ENCODE measurements around the gene CUL1. TPM values are rescaled to one million over a fixed set of nuclear protein-coding genes. Genes with fewer than 3 reads are reported as not detected.

CUL1 gene
- total RNA-seq (10 to 100 TPM; 39.0 to 68.7 (median 53.6) TPM), polyA plus RNA-seq (10 to 100 TPM; 41.7 to 74.0 TPM), total RNA-seq (123 reads per million, percentile 88 among the genes with 10 or more reads in this experiment)

- H3K27ac ChIP-seq (ENCODE audit: low read depth, low read length): peak within 1 kb of the TSS; percentile 93
- H3K9me3 ChIP-seq (ENCODE audit: control insufficient read depth in 2 of 3, low read length in 3 of 3): no peaks in the 10 kb centered on the region
- H3K4me3 ChIP-seq (ENCODE audit: low read length): peak within 1 kb of the TSS; percentile 80
- Mint-ChIP-seq H3K27ac (peak within 1 kb of the TSS; percentile 87 to 99 (median 93)), H3K36me3 (peaks cover 0 to 9% (median 0%) of the 10 kb centered on the region in 5 donors), H3K9me3 (no peaks in the 10 kb centered on the region), H3K4me3 (peak within 1 kb of the TSS; percentile 85 to 99 (median 93)), H3K27me3 (no peaks in the 10 kb centered on the region), H3K4me1 (peaks cover 41 to 53% (median 52%) of the 10 kb centered on the region in 7 donors)
- peak; percentile 89 for ATAC-seq
- DNase-seq: peak; percentile 74 to 85 (median 81)
- POLR2A ChIA-PET: interaction anchor here (0.6 to 3.3 kb wide), 21 partner anchors 8 to 762 kb away, joined by 3 to 17 read pairs (median 4); partner anchors contain the start of genes PDIA4, ZNF398, ZNF425 and ZNF777
- H3K4me1 ChIP-seq (ENCODE audit: control insufficient read depth in 2 of 2, insufficient read depth in 2 of 2, low read length in 2 of 2): peaks cover 27 to 29% of the 10 kb centered on the region in 2 donors
- H3K27me3 ChIP-seq (ENCODE audit: control insufficient read depth in 2 of 2, insufficient read depth in 2 of 2, low read length in 2 of 2): no peaks in the 10 kb centered on the region
- intact Hi-C loops (cut with micrococcal nuclease): loop anchor here (1.0 to 5.0 kb wide), 14 partner anchors 28 to 799 kb away; partner anchors contain the start of genes PDIA4 (in 2 of the 2), ZNF786 (in 2 of the 2), EZH2 (in 1 of the 2) and ZNF746 (in 1 of the 2)
- CTCF ChIA-PET: interaction anchor here (0.8 to 2.0 kb wide), 4 partner anchors 10 to 264 kb away, joined by 3 to 12 read pairs (median 3); no protein-coding TSS in a partner anchor
- no peaks in the 10 kb centered on the region for H3K36me3 ChIP-seq (ENCODE audit: control insufficient read depth in 2 of 3, insufficient read depth in 3 of 3, low read length in 3 of 3)
Observed at GRCh38 chr7:148698397-148699023, at the start of gene CUL1. CUL1 (plus strand) TSS chr7:148698903; CDS start chr7:148730123, 31,220 bp downstream.

GRCh38 chr7:148650232-148650858 is 48.4 kb upstream of the CUL1 start:
- Mint-ChIP-seq H3K9me3 (peaks cover 0 to 1% (median 0%) of the 10 kb centered on the region in 11 donors), H3K27ac (no peak overlapping the region), H3K27me3 (peaks cover 0 to 6% (median 2%) of the 10 kb centered on the region in 5 donors), H3K36me3 (no peaks in the 10 kb centered on the region), H3K4me1 (peaks cover 0 to under 1% (median 0%) of the 10 kb centered on the region in 7 donors), H3K4me3 (no peak overlapping the region)
- DNase-seq: no peak
- CTCF ChIA-PET: no interaction called here
- intact Hi-C loops (cut with micrococcal nuclease): no loop called here
- Histone ChIP-seq H3K27me3 (ENCODE audit: control insufficient read depth in 2 of 2, insufficient read depth in 2 of 2, low read length in 2 of 2) (peaks cover 0 to 4% of the 10 kb centered on the region in 2 donors), H3K4me3 (ENCODE audit: low read length) (no peak overlapping the region), H3K9me3 (ENCODE audit: control insufficient read depth in 2 of 3, low read length in 3 of 3) (no peaks in the 10 kb centered on the region), H3K36me3 (ENCODE audit: control insufficient read depth in 2 of 3, insufficient read depth in 3 of 3, low read length in 3 of 3) (no peaks in the 10 kb centered on the region), H3K27ac (ENCODE audit: low read depth, low read length) (no peak overlapping the region), H3K4me1 (ENCODE audit: control insufficient read depth in 2 of 2, insufficient read depth in 2 of 2, low read length in 2 of 2) (no peaks in the 10 kb centered on the region)
- POLR2A ChIA-PET: interaction anchor here (0.5 kb wide), 1 partner anchor 22 kb away, joined by 3 read pairs; no protein-coding TSS in a partner anchor
- no peak for ATAC-seq

- no peak for ATAC-seq
- Histone ChIP-seq H3K4me1 (ENCODE audit: control insufficient read depth in 2 of 2, insufficient read depth in 2 of 2, low read length in 2 of 2) (no peaks in the 10 kb centered on the region), H3K27me3 (ENCODE audit: control insufficient read depth in 2 of 2, insufficient read depth in 2 of 2, low read length in 2 of 2) (peaks cover 0 to 4% of the 10 kb centered on the region in 2 donors), H3K9me3 (ENCODE audit: control insufficient read depth in 2 of 3, low read length in 3 of 3) (no peaks in the 10 kb centered on the region), H3K36me3 (ENCODE audit: control insufficient read depth in 2 of 3, insufficient read depth in 3 of 3, low read length in 3 of 3) (no peaks in the 10 kb centered on the region), H3K4me3 (ENCODE audit: low read length) (no peak overlapping the region), H3K27ac (ENCODE audit: low read depth, low read length) (no peak overlapping the region)
- Mint-ChIP-seq H3K27me3 (no peaks in the 10 kb centered on the region), H3K36me3 (no peaks in the 10 kb centered on the region), H3K4me1 (no peaks in the 10 kb centered on the region), H3K9me3 (no peaks in the 10 kb centered on the region), H3K4me3 (no peak overlapping the region), H3K27ac (no peak overlapping the region)
- no peak for DNase-seq
- ChIA-PET CTCF (no interaction called here), POLR2A (no interaction called here)
- intact Hi-C loops (cut with micrococcal nuclease): no loop called here
Observed at GRCh38 chr7:148652773-148653172, 45.9 kb upstream of the CUL1 start.

- peaks cover 0 to 5% (median 0%) of the 10 kb centered on the region in 7 donors for H3K4me1 Mint-ChIP-seq
- no peaks in the 10 kb centered on the region for H3K36me3 ChIP-seq (ENCODE audit: control insufficient read depth in 2 of 3, insufficient read depth in 3 of 3, low read length in 3 of 3)
- no peak for DNase-seq
- H3K4me3 ChIP-seq (ENCODE audit: low read length): no peak overlapping the region
- intact Hi-C loops (cut with micrococcal nuclease): no loop called here
- CTCF ChIA-PET: interaction anchor here (0.6 to 1.0 kb wide), 3 partner anchors 24 to 94 kb away, joined by 3 to 4 read pairs (median 3); no protein-coding TSS in a partner anchor
- no peaks in the 10 kb centered on the region for H3K27me3 ChIP-seq (ENCODE audit: control insufficient read depth in 2 of 2, insufficient read depth in 2 of 2, low read length in 2 of 2)
- peaks cover 0 to 3% (median 0%) of the 10 kb centered on the region in 11 donors for H3K9me3 Mint-ChIP-seq
- H3K27ac Mint-ChIP-seq: no peak overlapping the region
- H3K27me3 Mint-ChIP-seq: no peaks in the 10 kb centered on the region
- ATAC-seq: no peak
- H3K27ac ChIP-seq (ENCODE audit: low read depth, low read length): no peak overlapping the region
- H3K9me3 ChIP-seq (ENCODE audit: control insufficient read depth in 2 of 3, low read length in 3 of 3): no peaks in the 10 kb centered on the region
- POLR2A ChIA-PET: no interaction called here
- H3K4me3 Mint-ChIP-seq: no peak overlapping the region
- no peaks in the 10 kb centered on the region for H3K36me3 Mint-ChIP-seq
- no peaks in the 10 kb centered on the region for H3K4me1 ChIP-seq (ENCODE audit: control insufficient read depth in 2 of 2, insufficient read depth in 2 of 2, low read length in 2 of 2)
Observed at GRCh38 chr7:148657929-148658328, 40.8 kb upstream of the CUL1 start.

DNA sequence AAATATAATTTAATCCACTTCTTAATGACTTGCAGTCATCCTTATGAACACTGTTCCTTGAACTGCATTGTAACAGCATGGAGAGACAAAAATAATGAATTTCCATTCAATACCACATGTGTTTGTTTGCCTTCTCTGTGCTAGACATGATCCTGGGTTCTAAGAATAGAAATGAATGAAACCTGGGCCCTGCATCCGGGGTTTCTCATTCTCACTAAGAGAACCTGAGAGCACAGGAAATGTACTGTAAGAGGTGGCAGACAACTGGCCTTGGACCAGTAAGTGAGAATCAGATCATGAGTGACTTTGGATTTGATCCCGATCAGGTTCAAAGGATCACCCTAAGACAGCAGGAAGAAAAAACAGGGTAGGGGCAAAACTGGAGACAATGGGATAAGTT is 37.2 kb upstream of the CUL1 start:
- CTCF ChIA-PET: no interaction called here

DNA sequence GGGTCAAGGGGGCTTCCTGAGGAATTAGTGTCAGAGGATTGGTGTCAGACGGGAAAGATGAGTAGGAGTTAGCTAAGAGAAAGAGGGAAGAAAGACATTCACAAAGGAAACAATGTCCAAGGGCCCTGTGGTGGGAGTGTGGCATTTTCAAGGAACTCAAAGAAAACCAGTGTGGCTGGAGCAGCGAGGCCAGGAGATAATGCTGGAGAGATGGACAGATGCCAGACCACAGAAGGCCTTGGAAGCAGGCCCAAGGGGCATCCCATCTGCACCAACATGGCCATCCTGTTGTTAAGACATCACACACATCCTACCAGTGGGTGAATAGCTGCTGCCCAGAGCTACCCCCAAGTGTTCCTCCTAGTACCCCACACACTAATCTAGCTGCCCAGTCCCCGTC is 36.1 kb upstream of the CUL1 start:
- peak overlapping the region in 1 of 9 donors; percentile 28 for H3K27ac Mint-ChIP-seq
- no peak for DNase-seq
- no peaks in the 10 kb centered on the region for H3K36me3 Mint-ChIP-seq
- no peak overlapping the region for H3K4me3 ChIP-seq (ENCODE audit: low read length)
- H3K9me3 Mint-ChIP-seq: peaks cover 0 to 3% (median 0%) of the 10 kb centered on the region in 11 donors
- no peaks in the 10 kb centered on the region for H3K4me1 ChIP-seq (ENCODE audit: control insufficient read depth in 2 of 2, insufficient read depth in 2 of 2, low read length in 2 of 2)
- no peaks in the 10 kb centered on the region for H3K9me3 ChIP-seq (ENCODE audit: control insufficient read depth in 2 of 3, low read length in 3 of 3)
- intact Hi-C loops (cut with micrococcal nuclease): no loop called here
- peaks cover 0 to 8% (median 0%) of the 10 kb centered on the region in 5 donors for H3K27me3 Mint-ChIP-seq
- H3K4me3 Mint-ChIP-seq: no peak overlapping the region
- no peak overlapping the region for H3K27ac ChIP-seq (ENCODE audit: low read depth, low read length)
- peaks cover 0 to 9% (median 2%) of the 10 kb centered on the region in 7 donors for H3K4me1 Mint-ChIP-seq
- ChIA-PET POLR2A (interaction anchor here (0.5 kb wide), 1 partner anchor 81 kb away, joined by 3 read pairs; no protein-coding TSS in a partner anchor), CTCF (no interaction called here)
- H3K27me3 ChIP-seq (ENCODE audit: control insufficient read depth in 2 of 2, insufficient read depth in 2 of 2, low read length in 2 of 2): no peaks in the 10 kb centered on the region
- no peak for ATAC-seq
- H3K36me3 ChIP-seq (ENCODE audit: control insufficient read depth in 2 of 3, insufficient read depth in 3 of 3, low read length in 3 of 3): no peaks in the 10 kb centered on the region

More for the DNA sequence above, 37.2 kb upstream of the CUL1 start:
- no peaks in the 10 kb centered on the region for H3K9me3 ChIP-seq (ENCODE audit: control insufficient read depth in 2 of 3, low read length in 3 of 3)
- Mint-ChIP-seq H3K27ac (no peak overlapping the region), H3K4me1 (peaks cover 0 to 5% (median 0%) of the 10 kb centered on the region in 7 donors), H3K27me3 (peaks cover 0 to 5% (median 0%) of the 10 kb centered on the region in 5 donors), H3K4me3 (no peak overlapping the region), H3K9me3 (peaks cover 0 to 3% (median 0%) of the 10 kb centered on the region in 11 donors), H3K36me3 (no peaks in the 10 kb centered on the region)
- H3K4me3 ChIP-seq (ENCODE audit: low read length): no peak overlapping the region
- H3K4me1 ChIP-seq (ENCODE audit: control insufficient read depth in 2 of 2, insufficient read depth in 2 of 2, low read length in 2 of 2): no peaks in the 10 kb centered on the region
- no peak for DNase-seq
- intact Hi-C loops (cut with micrococcal nuclease): no loop called here
- POLR2A ChIA-PET: no interaction called here
- H3K36me3 ChIP-seq (ENCODE audit: control insufficient read depth in 2 of 3, insufficient read depth in 3 of 3, low read length in 3 of 3): no peaks in the 10 kb centered on the region
- H3K27me3 ChIP-seq (ENCODE audit: control insufficient read depth in 2 of 2, insufficient read depth in 2 of 2, low read length in 2 of 2): no peaks in the 10 kb centered on the region
- ATAC-seq: no peak
- H3K27ac ChIP-seq (ENCODE audit: low read depth, low read length): no peak overlapping the region

Measured in naive thymus-derived CD4-positive, alpha-beta T cell (primary cell).